HG02970 (cell line): ENCODE measurements around the gene CPEB1.

ENCODE experiments used
- ATAC-seq: cut with Tn5 transposase; IDR thresholded peaks from one replicate; pipeline ENCODE4 v1.9.1; 2021; ENCODE audit warnings: mild to moderate bottlenecking, moderate library complexity, moderate number of reproducible peaks; ENCODE audit not compliant: unreplicated experiment, low FRiP score

The CPEB1 gene

DNA sequence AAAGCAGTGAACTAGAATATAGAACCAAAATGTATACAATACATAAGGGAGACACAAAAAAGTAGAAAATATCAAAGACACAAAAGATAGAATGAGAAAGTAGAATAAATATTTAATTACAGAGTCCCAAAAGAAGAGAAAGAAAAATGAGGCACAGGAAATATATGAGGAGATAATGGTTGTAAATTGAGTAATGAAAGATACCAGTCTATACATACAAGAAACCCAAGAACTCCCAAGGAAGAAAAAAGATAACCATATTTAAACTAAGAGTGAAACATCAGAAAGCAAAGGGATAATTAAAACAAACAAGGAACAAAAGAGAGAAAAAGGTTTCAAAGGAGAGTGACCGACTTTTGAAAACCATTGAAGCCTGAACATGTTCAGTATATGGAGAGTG lies 47.3 kb downstream of the CPEB1 start:
- ATAC-seq = no peak

GRCh38 chr15:82597815-82598214 lies 49.3 kb downstream of the CPEB1 start:
- ATAC-seq = no peak

DNA sequence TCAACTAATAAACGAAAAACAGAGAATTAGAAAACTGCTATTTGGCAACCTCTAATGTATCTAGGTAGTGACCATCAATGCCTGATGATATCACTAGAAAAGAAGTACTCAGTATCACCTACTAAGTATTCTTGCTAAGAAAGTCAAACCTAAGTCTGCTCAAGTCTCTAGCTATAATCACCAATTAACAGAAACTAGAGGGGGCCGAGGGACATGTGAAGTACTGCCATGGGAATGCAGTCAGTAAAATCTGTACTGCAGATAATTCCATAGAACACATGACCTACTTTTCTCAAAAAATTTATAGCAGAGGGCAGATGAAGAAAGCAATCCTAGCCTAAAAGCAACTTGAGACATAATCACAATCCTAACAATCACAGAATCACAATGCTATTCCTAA lies 51.4 kb downstream of the CPEB1 start:
- ATAC-seq = no peak

GRCh38 chr15:82595203-82595602 lies 52.0 kb downstream of the CPEB1 start:
- ATAC-seq = no peak

DNA sequence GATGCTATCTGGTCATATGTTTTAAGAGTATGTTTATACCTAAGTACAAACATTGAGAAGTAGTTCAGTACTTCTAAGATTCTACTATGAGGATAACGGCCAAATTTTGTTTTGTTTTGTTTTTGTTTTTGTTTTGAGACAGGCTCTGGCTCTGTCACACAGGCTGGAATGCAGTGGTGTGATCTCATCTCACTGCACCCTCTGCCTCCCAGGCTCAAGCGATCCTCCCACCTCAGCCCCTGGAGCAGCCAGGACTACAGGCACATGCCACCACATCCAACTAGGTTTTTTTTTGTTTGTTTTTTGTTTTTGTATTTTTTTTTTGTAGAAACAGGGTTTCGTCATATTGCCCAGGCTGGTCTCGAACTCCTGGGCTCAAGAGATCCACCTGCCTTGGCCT lies 59.4 kb downstream of the CPEB1 start:
- ATAC-seq = no peak

DNA sequence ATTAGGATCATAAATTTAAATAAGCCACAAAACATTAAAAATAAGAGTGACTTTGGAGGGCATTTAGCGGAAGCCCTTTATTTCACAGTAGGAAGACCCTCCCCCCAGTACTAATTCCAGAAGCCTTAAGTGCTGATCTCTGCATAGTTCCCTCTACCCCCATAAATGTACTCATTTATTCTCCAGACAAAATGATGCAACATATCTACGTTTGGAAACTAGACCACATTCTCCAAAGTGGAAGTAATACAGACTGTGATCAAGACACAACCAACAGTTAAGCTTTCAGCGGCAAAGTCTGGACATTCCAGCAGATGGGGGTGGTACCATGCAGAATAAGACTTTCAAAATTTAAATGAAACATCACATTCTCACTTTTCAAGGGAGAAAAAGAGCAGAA lies 62.1 kb downstream of the CPEB1 start:
- ATAC-seq = no peak

DNA sequence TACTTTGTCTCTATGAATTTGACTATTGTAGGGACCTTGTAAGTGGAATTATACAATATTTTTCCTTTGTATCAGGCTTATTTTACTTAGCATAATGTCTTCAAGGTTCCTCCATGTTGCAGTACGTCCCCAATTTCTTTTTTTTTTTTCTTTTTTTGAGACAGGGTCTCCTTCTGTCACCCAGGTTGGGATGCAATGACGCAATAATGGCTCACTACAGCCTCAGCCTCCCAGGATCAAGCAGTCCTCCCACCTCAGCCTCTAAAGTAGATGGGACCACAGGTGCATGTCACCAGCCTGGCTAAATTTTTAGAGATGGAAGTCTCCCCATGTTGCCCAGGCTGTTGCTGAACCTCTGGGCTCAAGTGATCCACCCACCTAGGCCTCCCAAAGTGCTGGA lies 66.5 kb downstream of the CPEB1 start:
- ATAC-seq = no peak

- ATAC-seq = no peak
These were observed 71.8 kb downstream of the CPEB1 start for GRCh38 chr15:82575335-82575734.

DNA sequence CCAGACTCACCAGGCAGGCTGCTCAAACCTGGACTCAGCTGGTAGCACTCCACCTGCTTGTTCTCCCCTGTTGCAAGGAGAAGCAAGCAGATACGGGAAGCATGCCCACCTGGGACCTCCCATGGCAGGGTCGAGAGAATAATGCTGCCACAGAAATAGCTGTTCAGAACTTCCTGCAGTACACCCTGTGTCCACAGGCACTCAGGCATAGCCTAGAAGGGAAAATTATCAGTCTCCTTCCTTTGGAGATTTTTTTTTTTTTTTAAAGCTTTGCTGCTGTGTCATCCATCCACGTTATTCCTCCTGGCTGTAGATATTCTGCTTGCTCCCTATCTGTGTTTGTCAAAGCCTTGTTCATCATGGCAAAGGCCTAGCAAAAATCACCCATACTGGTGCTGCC lies 74.2 kb downstream of the CPEB1 start:
- ATAC-seq = no peak

- ATAC-seq = no peak
These were observed 74.9 kb downstream of the CPEB1 start for GRCh38 chr15:82572311-82572710.

GRCh38 chr15:82571722-82572222 lies 75.4 kb downstream of the CPEB1 start:
- ATAC-seq = no peak

DNA sequence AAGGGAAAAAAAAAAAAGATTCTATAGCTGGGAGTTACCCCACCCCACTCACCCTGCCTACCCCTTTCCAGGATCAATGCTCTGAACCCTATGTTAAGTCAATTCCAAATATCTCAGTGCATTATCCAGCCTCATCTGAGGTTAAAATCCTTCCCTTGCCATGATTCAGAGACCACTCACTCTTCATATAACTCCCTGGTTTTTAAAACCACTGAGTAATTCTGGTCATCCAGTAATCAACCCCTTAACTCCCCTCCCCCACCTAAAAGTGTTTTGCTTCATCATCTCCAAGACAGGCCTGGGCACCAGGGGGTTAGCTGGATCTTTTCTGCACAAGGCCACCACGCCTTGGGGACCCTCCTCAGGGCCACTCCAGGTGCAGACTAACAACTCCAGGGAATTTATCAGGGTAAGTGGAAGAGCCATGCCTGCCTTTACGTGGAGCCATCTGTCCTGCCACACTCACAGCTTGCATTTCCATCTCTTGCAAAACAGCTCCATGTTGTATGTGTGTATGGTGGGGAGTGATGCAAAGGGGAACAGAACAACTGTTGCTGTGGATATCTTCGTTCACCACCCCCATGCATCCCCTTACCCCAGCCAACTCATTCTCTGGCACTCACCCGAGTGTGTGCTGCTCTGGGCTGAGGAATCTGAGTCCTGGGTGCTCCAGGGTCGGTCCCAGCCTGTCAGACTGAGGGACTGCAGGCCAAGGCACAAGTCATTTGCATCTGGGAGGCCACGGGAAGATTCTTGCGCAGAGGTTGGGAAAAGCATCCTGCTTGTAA lies 76.2 kb downstream of the CPEB1 start:
- ATAC-seq = no peak

GRCh38 chr15:82569834-82570233 lies 77.3 kb downstream of the CPEB1 start:
- ATAC-seq = no peak

DNA sequence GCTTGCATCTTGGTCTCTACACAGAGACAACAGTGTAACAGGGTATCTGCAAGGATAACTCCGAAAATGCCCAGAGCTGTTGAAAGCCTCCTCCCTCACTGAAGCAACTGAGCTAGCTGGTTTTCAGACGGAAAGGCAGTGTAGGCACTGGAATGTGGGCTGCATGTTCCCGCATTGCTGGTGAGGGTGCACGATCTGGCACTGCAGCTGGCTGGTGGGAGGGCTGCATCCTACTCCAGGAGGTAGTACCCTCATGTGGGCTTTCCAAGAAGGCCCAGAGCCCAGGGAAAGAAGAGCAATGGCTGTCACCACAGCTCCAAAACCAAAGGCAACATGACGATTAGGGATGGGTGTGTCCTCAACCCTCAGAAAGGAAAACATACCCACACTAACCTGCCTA lies 78.2 kb downstream of the CPEB1 start:
- ATAC-seq = no peak

- no peak for ATAC-seq
These were observed 79.5 kb downstream of the CPEB1 start for GRCh38 chr15:82567661-82568060.

- ATAC-seq = no peak
These were observed 80.5 kb downstream of the CPEB1 start for GRCh38 chr15:82566690-82567089.

DNA sequence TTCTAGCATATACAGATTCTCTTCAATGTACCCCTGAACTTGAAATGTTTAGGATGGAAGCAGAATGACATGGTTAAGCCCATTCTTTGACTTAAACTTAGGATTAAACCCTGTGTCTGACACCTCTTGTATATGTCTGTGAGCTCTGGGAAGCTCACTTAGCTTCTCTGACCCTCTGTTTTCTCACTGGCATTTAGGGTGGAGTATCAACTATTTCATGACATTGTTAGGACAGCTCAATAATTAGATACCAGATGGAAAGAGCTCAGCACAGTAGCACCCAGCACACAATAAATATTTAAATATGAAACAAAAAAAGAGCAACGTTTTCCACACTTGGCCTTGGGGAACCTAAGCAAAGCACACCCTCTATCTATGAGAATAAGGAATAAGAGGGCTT lies 88.7 kb downstream of the CPEB1 start:
- no peak for ATAC-seq

GRCh38 chr15:82556315-82557035 lies 90.7 kb downstream of the CPEB1 start:
- ATAC-seq = no peak

DNA sequence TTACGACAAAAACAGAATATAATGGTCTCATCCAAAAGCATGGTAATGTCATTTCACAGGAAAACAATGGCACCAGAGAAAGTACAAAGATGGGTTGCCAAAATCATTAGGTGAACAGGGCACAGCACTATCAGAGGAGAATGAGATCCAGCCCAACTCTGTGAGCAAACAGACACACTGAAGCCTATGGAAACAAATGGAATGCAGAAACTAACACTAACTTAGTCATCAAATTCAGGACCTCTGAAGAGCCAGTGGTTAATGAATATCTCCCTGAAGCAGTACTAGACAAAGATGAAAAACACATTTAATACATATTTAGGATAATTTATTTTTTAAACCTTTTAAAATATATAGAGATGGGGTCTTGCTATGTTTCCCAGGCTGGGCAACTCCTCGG lies 92.3 kb downstream of the CPEB1 start:
- no peak for ATAC-seq

DNA sequence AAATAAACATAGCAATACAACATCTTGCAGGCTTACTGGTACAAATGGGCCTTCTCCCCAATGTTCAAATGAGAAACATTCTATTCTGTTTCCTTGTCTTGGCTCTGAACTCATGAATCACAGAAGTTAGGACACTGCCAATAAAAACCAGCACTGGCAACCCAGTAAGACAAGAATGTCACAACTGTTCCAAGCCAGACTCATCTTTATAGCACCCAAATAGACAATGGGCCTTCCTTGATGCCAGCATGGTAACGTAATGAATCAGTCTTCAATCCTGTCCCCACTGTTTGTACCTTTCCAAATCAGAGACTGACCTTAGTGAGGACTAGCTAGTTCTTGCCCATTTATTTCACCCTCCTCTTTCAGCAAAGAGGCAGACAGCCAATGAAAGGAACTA lies 92.8 kb downstream of the CPEB1 start:
- no peak for ATAC-seq

GRCh38 chr15:82553846-82554245 lies 93.3 kb downstream of the CPEB1 start:
- ATAC-seq = no peak

DNA sequence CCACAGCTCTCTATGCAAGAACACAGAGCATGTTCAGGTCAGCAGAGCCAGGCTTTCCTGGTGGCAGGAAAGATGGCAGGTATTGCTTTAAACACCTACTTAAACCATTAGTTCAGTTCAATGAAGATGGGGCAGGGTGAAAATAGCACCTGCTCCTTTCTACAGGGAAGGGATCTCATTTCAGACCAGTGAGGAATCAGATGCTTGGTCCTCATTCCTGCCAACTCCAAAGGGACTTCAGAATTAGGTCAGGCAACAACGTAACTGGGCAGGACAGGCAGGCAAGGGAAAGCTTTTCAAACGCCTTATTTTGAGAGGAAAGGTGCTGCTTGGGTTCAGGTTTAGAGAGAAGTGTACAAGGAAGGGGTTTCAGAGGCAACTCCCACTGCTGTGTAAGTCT lies 94.3 kb downstream of the CPEB1 start:
- no peak for ATAC-seq
